ENCODE measurements around the gene SLC39A11. TPM values are rescaled to one million over a fixed set of nuclear protein-coding genes. Genes with fewer than 3 reads are reported as not detected.

SLC39A11 gene
- total RNA-seq, 1 experiment from 2014 or later = 56.1 TPM

DNA sequence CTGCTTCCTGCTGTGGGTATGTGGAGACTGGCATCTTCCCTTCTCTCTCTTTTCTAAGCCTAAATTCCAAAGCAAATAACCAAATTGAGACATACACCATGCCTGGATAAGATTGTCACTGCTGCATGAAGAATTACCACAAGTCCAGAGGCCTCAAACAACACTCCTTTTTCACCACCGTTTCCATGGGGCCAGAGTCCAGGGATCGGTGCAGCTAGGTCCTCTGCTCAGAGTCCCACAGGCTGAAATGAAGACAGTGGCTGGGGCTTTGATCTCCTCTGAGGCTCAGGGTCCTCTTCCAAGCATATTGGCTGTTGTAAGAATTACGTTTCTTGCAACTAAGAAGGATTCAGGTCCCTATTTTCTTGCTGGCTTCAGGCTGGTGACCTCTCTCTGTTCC is 130.4 kb downstream of the SLC39A11 start:
- Histone ChIP-seq H3K9me3 (ENCODE audit: control insufficient read depth, insufficient read depth, low read depth, low read length) (no peaks in the 10 kb centered on the region), H3K4me3 (ENCODE audit: low read depth in 2 of 2, low read length in 2 of 2) (no peak overlapping the region)
- POLR2A ChIA-PET = no interaction called here

DNA sequence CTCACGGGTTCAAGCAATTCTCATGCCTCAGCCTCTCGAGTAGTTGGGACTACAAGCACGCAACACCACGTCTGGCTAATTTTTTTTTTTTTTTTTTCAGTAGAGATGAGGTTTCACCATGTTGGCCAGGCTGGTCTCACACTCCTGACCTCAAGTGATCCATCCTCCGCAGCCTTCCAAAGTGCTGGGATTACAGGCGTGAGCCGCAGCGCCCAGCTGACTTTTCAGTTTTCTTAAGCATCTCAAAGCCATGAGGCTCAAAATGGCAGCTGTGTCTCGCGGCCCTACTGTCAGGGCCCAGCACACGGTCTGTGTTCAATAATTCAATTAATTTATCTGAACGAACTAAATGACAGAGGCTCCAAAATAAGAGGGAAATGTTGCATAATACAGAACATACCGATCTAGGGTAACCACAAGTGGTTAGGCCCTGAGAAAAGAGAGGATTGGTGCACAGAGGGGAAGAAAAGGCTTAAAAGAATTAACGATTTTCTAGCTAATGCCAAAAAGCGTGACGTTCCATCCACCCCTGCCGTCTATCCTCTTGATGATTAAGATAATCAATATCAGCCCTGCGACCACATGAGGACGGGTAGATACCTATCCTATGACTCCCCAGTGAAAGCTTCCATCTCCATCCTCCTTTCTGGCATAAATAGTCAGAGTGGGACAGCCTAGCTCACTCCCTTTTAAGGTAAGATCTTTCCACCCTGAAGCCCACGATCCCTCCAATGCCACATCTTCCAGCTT is 136.9 kb downstream of the SLC39A11 start:
- Histone ChIP-seq H3K4me1 (ENCODE audit: control insufficient read depth, insufficient read depth, low read length) (peaks cover 2% of the 10 kb centered on the region; the same call in 1 of the 2 replicates), H3K4me3 (ENCODE audit: low read depth in 2 of 2, low read length in 2 of 2) (no peak overlapping the region), H3K36me3 (ENCODE audit: control insufficient read depth, insufficient read depth, low read length) (no peaks in the 10 kb centered on the region), H3K27ac (ENCODE audit: low read length) (no peak overlapping the region), H3K27me3 (ENCODE audit: control insufficient read depth, insufficient read depth, low read length) (no peaks in the 10 kb centered on the region), H3K9me3 (ENCODE audit: control insufficient read depth, insufficient read depth, low read depth, low read length) (no peaks in the 10 kb centered on the region)
- no TSS peak for BruUV-seq (replicated peaks)
- ATAC-seq (no peak), DNase-seq (ENCODE audit: low read depth, low spot score) (no peak)
- intact Hi-C loops (cut with micrococcal nuclease; ENCODE audit: unreplicated experiment) (no loop called here), in situ Hi-C loops (cut with HindIII; ENCODE audit: low pct_unique_long_range_greater_than_20kb, low sequenced_read_pairs) (no loop called here)
- TF ChIP-seq SIN3A (IDR thresholded peaks at IDR 0.05; ENCODE audit: borderline replicate concordance, insufficient read depth, low read depth, low read length) = no peak
- TF ChIP-seq TCF7L2 (IDR thresholded peaks at IDR 0.05; ENCODE audit: low read depth, low read length) = no peak
- TF ChIP-seq POLR2AphosphoS5 (IDR thresholded peaks at IDR 0.05; ENCODE audit: low read depth, low read length) = no peak
- POLR2A ChIA-PET = no interaction called here
- CTCF ChIA-PET = no interaction called here

More for the DNA sequence above, 130.4 kb downstream of the SLC39A11 start:
- no peak for TF ChIP-seq POLR2AphosphoS5 (IDR thresholded peaks at IDR 0.05; ENCODE audit: low read depth, low read length)
- no peak for DNase-seq (ENCODE audit: low read depth, low spot score)
- intact Hi-C loops (cut with micrococcal nuclease; ENCODE audit: unreplicated experiment) (no loop called here), in situ Hi-C loops (cut with HindIII; ENCODE audit: low pct_unique_long_range_greater_than_20kb, low sequenced_read_pairs) (no loop called here)
- CTCF ChIA-PET = interaction anchor here (0.6 kb wide), 1 partner anchor 235 kb away, joined by 10 read pairs; no protein-coding TSS in a partner anchor
- Histone ChIP-seq H3K27me3 (ENCODE audit: control insufficient read depth, insufficient read depth, low read length) (no peaks in the 10 kb centered on the region), H3K4me1 (ENCODE audit: control insufficient read depth, insufficient read depth, low read length) (no peaks in the 10 kb centered on the region), H3K27ac (ENCODE audit: low read length) (no peak overlapping the region), H3K36me3 (ENCODE audit: control insufficient read depth, insufficient read depth, low read length) (no peaks in the 10 kb centered on the region)
- BruUV-seq (replicated peaks) = no TSS peak
- no peak for ATAC-seq

DNA sequence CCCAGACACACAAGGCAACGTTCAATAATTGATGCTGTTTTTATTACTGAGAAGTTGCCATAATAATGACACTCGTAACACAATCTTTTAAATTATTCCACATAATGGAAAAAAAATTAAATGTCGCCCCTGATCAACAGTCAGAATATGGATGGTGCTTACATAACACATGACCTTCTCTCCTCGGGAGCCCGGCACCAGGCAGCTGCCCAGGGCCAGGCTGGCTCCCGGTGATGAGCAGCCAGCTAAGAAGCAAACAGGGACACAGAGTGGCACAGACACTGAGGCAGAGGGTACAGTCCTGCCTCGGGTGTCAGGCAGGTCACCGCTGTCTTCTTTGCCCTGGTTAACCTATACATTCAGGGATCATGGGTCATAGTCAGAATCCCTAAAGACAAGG is 137.9 kb downstream of the SLC39A11 start:
- no TSS peak for BruUV-seq (replicated peaks)
- no peaks in the 10 kb centered on the region for H3K36me3 ChIP-seq (ENCODE audit: control insufficient read depth, insufficient read depth, low read length)
- TF ChIP-seq TCF7L2 (IDR thresholded peaks at IDR 0.05; ENCODE audit: low read depth, low read length) (no peak), POLR2AphosphoS5 (IDR thresholded peaks at IDR 0.05; ENCODE audit: low read depth, low read length) (no peak), SIN3A (IDR thresholded peaks at IDR 0.05; ENCODE audit: borderline replicate concordance, insufficient read depth, low read depth, low read length) (no peak)
- TF ChIP-seq, protein P1, sequence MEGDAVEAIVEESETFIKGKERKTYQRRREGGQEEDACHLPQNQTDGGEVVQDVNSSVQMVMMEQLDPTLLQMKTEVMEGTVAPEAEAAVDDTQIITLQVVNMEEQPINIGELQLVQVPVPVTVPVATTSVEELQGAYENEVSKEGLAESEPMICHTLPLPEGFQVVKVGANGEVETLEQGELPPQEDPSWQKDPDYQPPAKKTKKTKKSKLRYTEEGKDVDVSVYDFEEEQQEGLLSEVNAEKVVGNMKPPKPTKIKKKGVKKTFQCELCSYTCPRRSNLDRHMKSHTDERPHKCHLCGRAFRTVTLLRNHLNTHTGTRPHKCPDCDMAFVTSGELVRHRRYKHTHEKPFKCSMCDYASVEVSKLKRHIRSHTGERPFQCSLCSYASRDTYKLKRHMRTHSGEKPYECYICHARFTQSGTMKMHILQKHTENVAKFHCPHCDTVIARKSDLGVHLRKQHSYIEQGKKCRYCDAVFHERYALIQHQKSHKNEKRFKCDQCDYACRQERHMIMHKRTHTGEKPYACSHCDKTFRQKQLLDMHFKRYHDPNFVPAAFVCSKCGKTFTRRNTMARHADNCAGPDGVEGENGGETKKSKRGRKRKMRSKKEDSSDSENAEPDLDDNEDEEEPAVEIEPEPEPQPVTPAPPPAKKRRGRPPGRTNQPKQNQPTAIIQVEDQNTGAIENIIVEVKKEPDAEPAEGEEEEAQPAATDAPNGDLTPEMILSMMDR (IDR thresholded peaks at IDR 0.05) = no peak
- TF ChIP-seq, protein P2, sequence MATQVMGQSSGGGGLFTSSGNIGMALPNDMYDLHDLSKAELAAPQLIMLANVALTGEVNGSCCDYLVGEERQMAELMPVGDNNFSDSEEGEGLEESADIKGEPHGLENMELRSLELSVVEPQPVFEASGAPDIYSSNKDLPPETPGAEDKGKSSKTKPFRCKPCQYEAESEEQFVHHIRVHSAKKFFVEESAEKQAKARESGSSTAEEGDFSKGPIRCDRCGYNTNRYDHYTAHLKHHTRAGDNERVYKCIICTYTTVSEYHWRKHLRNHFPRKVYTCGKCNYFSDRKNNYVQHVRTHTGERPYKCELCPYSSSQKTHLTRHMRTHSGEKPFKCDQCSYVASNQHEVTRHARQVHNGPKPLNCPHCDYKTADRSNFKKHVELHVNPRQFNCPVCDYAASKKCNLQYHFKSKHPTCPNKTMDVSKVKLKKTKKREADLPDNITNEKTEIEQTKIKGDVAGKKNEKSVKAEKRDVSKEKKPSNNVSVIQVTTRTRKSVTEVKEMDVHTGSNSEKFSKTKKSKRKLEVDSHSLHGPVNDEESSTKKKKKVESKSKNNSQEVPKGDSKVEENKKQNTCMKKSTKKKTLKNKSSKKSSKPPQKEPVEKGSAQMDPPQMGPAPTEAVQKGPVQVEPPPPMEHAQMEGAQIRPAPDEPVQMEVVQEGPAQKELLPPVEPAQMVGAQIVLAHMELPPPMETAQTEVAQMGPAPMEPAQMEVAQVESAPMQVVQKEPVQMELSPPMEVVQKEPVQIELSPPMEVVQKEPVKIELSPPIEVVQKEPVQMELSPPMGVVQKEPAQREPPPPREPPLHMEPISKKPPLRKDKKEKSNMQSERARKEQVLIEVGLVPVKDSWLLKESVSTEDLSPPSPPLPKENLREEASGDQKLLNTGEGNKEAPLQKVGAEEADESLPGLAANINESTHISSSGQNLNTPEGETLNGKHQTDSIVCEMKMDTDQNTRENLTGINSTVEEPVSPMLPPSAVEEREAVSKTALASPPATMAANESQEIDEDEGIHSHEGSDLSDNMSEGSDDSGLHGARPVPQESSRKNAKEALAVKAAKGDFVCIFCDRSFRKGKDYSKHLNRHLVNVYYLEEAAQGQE (IDR thresholded peaks at IDR 0.05; ENCODE audit: insufficient read depth in 1 of 2, low read depth in 2 of 2, low read length in 1 of 2) = no peak
- ChIA-PET POLR2A (no interaction called here), CTCF (no interaction called here)
- no peak overlapping the region for H3K27ac ChIP-seq (ENCODE audit: low read length)
- in situ Hi-C loops (cut with HindIII; ENCODE audit: low pct_unique_long_range_greater_than_20kb, low sequenced_read_pairs) (no loop called here), intact Hi-C loops (cut with micrococcal nuclease; ENCODE audit: unreplicated experiment) (no loop called here)
- no peak for DNase-seq (ENCODE audit: low read depth, low spot score)
- no peaks in the 10 kb centered on the region for H3K27me3 ChIP-seq (ENCODE audit: control insufficient read depth, insufficient read depth, low read length)
- no peaks in the 10 kb centered on the region for H3K9me3 ChIP-seq (ENCODE audit: control insufficient read depth, insufficient read depth, low read depth, low read length)
- H3K4me3 ChIP-seq (ENCODE audit: low read depth in 2 of 2, low read length in 2 of 2) = no peak overlapping the region
- H3K4me1 ChIP-seq (ENCODE audit: control insufficient read depth, insufficient read depth, low read length) = peaks cover 8% of the 10 kb centered on the region
- no peak for ATAC-seq

Data from Panc1 (cell line).